PFSK-1 (cell line): Measurements from ENCODE around the gene TEDC2.

Experiments
- FOXP2 ChIP-seq: optimal IDR thresholded peaks from 2 replicates; pipeline ENCODE3; 2011; ENCODE audit warnings: borderline replicate concordance, control low read depth, inconsistent platforms; ENCODE audit not compliant: insufficient read depth; ENCODE audit errors: extremely low read length, extremely low read depth
- POLR2AphosphoS5 ChIP-seq: IDR thresholded peaks from 2 replicates; pipeline ENCODE4 v1.6.1; 2012; ENCODE audit warnings: low read depth, mild to moderate bottlenecking, control low read depth, low read length, moderate library complexity
- REST ChIP-seq, 2 experiments: IDR thresholded peaks; 2 replicates each; pipeline versions ENCODE4 v1.6.1 to v1.8.0; 2011 to 2012; ENCODE audit warnings: low read depth in 2 of 2, low read length in 2 of 2, control low read depth in 1 of 2, inconsistent platforms in 1 of 2, mild to moderate bottlenecking in 1 of 2, moderate library complexity in 1 of 2; ENCODE audit not compliant: insufficient read depth in 1 of 2
- SIN3A ChIP-seq: IDR thresholded peaks from 2 replicates; pipeline ENCODE4 v1.6.1; 2012; ENCODE audit warnings: mild to moderate bottlenecking, low read length, moderate library complexity, borderline replicate concordance; ENCODE audit not compliant: insufficient read depth
- TAF1 ChIP-seq: IDR thresholded peaks from 2 replicates; pipeline ENCODE4 v1.6.1; 2012; ENCODE audit warnings: low read length, control low read depth, borderline replicate concordance; ENCODE audit not compliant: insufficient read depth

TEDC2 gene

GRCh38 chr16:2472488-2472864, 12.6 kb downstream of the TEDC2 start:
- TF ChIP-seq FOXP2 (no peak), SIN3A (no peak), TAF1 (no peak), POLR2AphosphoS5 (no peak), REST (IDR thresholded peaks at IDR 0.05; ENCODE audit: insufficient read depth in 1 of 2, low read depth in 2 of 2, low read length in 2 of 2) (no peak)

GRCh38 chr16:2472885-2473445, 13.1 kb downstream of the TEDC2 start:
- TF ChIP-seq REST (IDR thresholded peaks at IDR 0.05; ENCODE audit: insufficient read depth in 1 of 2, low read depth in 2 of 2, low read length in 2 of 2) (no peak), FOXP2 (no peak), TAF1 (no peak), SIN3A (no peak)

- no peak for TF ChIP-seq FOXP2
- no peak for TF ChIP-seq SIN3A
- TF ChIP-seq POLR2AphosphoS5 = no peak
- no peak for TF ChIP-seq TAF1
- no peak for TF ChIP-seq REST (IDR thresholded peaks at IDR 0.05; ENCODE audit: insufficient read depth in 1 of 2, low read depth in 2 of 2, low read length in 2 of 2)
Measured at GRCh38 chr16:2473446-2473926, 13.6 kb downstream of the TEDC2 start.

- TF ChIP-seq TAF1 = no peak
- no peak for TF ChIP-seq POLR2AphosphoS5
- no peak for TF ChIP-seq SIN3A
- TF ChIP-seq FOXP2 = no peak
- no peak for TF ChIP-seq REST (IDR thresholded peaks at IDR 0.05; ENCODE audit: insufficient read depth in 1 of 2, low read depth in 2 of 2, low read length in 2 of 2)
Measured at GRCh38 chr16:2473999-2474876, 14.3 kb downstream of the TEDC2 start.
